Left renal cortex interstitium (tissue), 4 donors: Measurements from ENCODE around the gene TENT5C. TPM values are rescaled to one million over a fixed set of nuclear protein-coding genes. Genes with fewer than 3 reads are reported as not detected.

Experiments used
- DNase-seq, 4 donors: peaks; one replicate each; pipeline ENCODE4 v3.0.0-alpha.2; 2013; ENCODE audit warnings: low read depth in 4 of 4, low spot score in 2 of 4, missing footprints in 1 of 4
- polyA plus RNA-seq, 4 donors: library from polyadenylated mRNA; unstranded; fragments of 120-200 nt; gene quantifications; one replicate each; pipeline ENCODE4 v1.2.1, GENCODE V29; 2013; ENCODE audit not compliant: insufficient read length in 4 of 4

The TENT5C gene
- polyA plus RNA-seq, 4 donors = 2.1 to 4.1 (median 2.7) TPM

- DNase-seq = no peak
Measured at GRCh38 chr1:117632269-117633067, 26.6 kb downstream of the TENT5C start.

GRCh38 chr1:117633068-117633345, 27.2 kb downstream of the TENT5C start:
- no peak for DNase-seq

GRCh38 chr1:117633423-117633822, 27.6 kb downstream of the TENT5C start:
- DNase-seq = no peak

GRCh38 chr1:117633936-117634335, 28.1 kb downstream of the TENT5C start:
- DNase-seq = no peak

GRCh38 chr1:117634631-117635030, 28.8 kb downstream of the TENT5C start:
- no peak for DNase-seq

GRCh38 chr1:117635805-117636204, 30.0 kb downstream of the TENT5C start:
- DNase-seq = no peak

GRCh38 chr1:117636637-117637425, 31.0 kb downstream of the TENT5C start:
- no peak for DNase-seq

- no peak for DNase-seq
Measured at GRCh38 chr1:117638141-117638540, 32.3 kb downstream of the TENT5C start.

GRCh38 chr1:117638759-117639158, 32.9 kb downstream of the TENT5C start:
- DNase-seq = no peak

GRCh38 chr1:117639741-117640140, 33.9 kb downstream of the TENT5C start:
- no peak for DNase-seq

GRCh38 chr1:117641536-117641935, 35.7 kb downstream of the TENT5C start:
- no peak for DNase-seq

GRCh38 chr1:117642963-117643362, 37.1 kb downstream of the TENT5C start:
- no peak for DNase-seq

- DNase-seq = no peak
Measured at GRCh38 chr1:117643601-117644000, 37.8 kb downstream of the TENT5C start.

- no peak for DNase-seq
Measured at GRCh38 chr1:117644696-117645311, 39.0 kb downstream of the TENT5C start.

- no peak for DNase-seq
Measured at GRCh38 chr1:117645343-117645742, 39.5 kb downstream of the TENT5C start.

GRCh38 chr1:117646007-117646811, 40.4 kb downstream of the TENT5C start:
- no peak for DNase-seq

GRCh38 chr1:117646956-117647355, 41.1 kb downstream of the TENT5C start:
- no peak for DNase-seq

- DNase-seq = no peak
Measured at GRCh38 chr1:117648015-117648414, 42.2 kb downstream of the TENT5C start.

- no peak for DNase-seq
Measured at GRCh38 chr1:117650840-117651568, 45.2 kb downstream of the TENT5C start.

GRCh38 chr1:117651616-117652015, 45.8 kb downstream of the TENT5C start:
- no peak for DNase-seq
